ENCODE data around the gene ACVR2B. TPM values are rescaled to one million over a fixed set of nuclear protein-coding genes. Genes with fewer than 3 reads are reported as not detected.

The ACVR2B gene
- total RNA-seq, 1 donor from 2014 or later, result 89.5 TPM

DNA sequence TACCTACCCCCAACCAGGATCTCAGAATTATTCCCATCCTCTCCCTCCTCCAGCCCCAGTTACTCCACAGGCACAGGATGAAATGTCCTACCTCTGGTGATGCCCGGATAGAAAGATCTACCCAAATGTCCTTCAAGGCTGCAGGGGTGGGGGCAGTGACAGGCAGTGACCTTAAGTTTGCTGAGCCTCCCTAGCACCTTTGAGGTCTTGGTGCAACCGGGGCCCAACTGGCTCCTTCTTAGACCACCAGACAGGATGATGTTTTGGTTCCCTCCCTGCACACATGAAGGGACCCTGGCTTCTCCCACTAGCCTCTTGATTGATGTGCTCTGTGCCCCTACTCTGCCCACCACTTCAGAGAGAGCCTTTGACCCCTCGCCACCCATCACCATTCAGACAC, 78.8 kb downstream of the ACVR2B start:
- H3K27me3 Mint-ChIP-seq (ENCODE audit: insufficient read depth, low read depth), result peaks cover 5% of the 10 kb centered on the region
- H3K4me3 Mint-ChIP-seq, result no peak overlapping the region
- no peak overlapping the region for H2AFZ ChIP-seq (replicated peaks)
- no peak overlapping the region for H3K9ac ChIP-seq
- no peak overlapping the region for H3K4me2 ChIP-seq
- H3K9me3 ChIP-seq (ENCODE audit: low read depth), result no peaks in the 10 kb centered on the region
- H3K36me3 ChIP-seq, result no peaks in the 10 kb centered on the region
- H3K4me1 Mint-ChIP-seq, result peaks cover 5% of the 10 kb centered on the region
- peaks cover 14% of the 10 kb centered on the region for H3K9me3 Mint-ChIP-seq
- H3K4me1 ChIP-seq, result peaks cover 6% of the 10 kb centered on the region
- no peaks in the 10 kb centered on the region for H3K27me3 ChIP-seq
- no peak for DNase-seq (ENCODE audit: low spot score)
- no peak overlapping the region for H3K27ac Mint-ChIP-seq
- TF ChIP-seq, protein P1, sequence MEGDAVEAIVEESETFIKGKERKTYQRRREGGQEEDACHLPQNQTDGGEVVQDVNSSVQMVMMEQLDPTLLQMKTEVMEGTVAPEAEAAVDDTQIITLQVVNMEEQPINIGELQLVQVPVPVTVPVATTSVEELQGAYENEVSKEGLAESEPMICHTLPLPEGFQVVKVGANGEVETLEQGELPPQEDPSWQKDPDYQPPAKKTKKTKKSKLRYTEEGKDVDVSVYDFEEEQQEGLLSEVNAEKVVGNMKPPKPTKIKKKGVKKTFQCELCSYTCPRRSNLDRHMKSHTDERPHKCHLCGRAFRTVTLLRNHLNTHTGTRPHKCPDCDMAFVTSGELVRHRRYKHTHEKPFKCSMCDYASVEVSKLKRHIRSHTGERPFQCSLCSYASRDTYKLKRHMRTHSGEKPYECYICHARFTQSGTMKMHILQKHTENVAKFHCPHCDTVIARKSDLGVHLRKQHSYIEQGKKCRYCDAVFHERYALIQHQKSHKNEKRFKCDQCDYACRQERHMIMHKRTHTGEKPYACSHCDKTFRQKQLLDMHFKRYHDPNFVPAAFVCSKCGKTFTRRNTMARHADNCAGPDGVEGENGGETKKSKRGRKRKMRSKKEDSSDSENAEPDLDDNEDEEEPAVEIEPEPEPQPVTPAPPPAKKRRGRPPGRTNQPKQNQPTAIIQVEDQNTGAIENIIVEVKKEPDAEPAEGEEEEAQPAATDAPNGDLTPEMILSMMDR (IDR thresholded peaks at IDR 0.05), result no peak
- no peak for TF ChIP-seq EZH2 (IDR thresholded peaks at IDR 0.05)
- TF ChIP-seq EZH2phosphoT487 (IDR thresholded peaks at IDR 0.05), result no peak
- H3K79me2 ChIP-seq (ENCODE audit: low read depth), result no peaks in the 10 kb centered on the region
- H3F3A ChIP-seq (ENCODE audit: low read depth), result no peaks in the 10 kb centered on the region
- no peak overlapping the region for H3K27ac ChIP-seq
- no peak overlapping the region for H3K4me3 ChIP-seq
- H4K20me1 ChIP-seq (ENCODE audit: low read depth), result no peaks in the 10 kb centered on the region
- H3K36me3 Mint-ChIP-seq, result peaks cover 24% of the 10 kb centered on the region

DNA sequence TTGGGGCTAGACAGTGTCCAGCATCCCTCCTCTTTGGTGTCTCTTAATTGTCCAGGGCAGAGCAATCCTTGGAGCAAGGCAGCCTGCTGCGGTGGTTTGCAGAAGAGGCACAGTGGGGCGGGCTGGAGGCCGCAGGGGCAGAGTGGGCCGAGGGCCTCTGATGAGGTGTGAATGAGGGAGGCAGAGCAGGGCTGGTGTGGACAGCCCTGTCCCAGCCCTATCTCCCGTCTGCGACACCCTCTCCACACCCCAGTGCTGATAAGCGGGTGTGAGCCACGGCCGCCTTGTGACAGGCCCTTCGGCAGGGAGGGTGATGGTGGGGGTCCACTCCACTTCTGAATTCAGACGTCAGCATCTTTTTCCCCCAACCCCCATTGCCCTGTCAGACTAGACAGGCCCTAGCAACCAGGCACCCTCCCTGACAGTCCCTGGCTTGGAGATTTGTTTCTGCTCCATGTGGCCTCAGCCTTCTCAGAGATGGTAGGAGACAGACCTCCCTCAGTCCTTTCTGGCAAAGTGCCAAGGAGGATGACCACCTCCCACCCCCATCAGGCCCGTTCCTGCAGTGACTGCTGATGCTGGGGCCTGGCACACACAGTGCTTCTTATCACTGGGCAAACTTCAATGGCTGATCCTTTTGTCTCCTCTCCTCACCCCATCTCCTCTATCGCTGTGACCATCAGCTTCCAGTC, 79.7 kb downstream of the ACVR2B start:
- peaks cover 21% of the 10 kb centered on the region for H3K36me3 Mint-ChIP-seq
- H3K4me3 Mint-ChIP-seq, result no peak overlapping the region
- H3K9me3 ChIP-seq (ENCODE audit: low read depth), result no peaks in the 10 kb centered on the region
- H3K9ac ChIP-seq, result no peak overlapping the region
- no peaks in the 10 kb centered on the region for H4K20me1 ChIP-seq (ENCODE audit: low read depth)
- no peak for DNase-seq (ENCODE audit: low spot score)
- no peak overlapping the region for H3K27ac Mint-ChIP-seq
- H3K27ac ChIP-seq, result no peak overlapping the region
- H3K4me2 ChIP-seq, result no peak overlapping the region
- H3F3A ChIP-seq (ENCODE audit: low read depth), result no peaks in the 10 kb centered on the region
- H3K4me1 Mint-ChIP-seq, result peaks cover 5% of the 10 kb centered on the region
- H3K4me3 ChIP-seq, result no peak overlapping the region
- no peaks in the 10 kb centered on the region for H3K79me2 ChIP-seq (ENCODE audit: low read depth)
- peaks cover 14% of the 10 kb centered on the region for H3K9me3 Mint-ChIP-seq
- no peaks in the 10 kb centered on the region for H3K36me3 ChIP-seq
- no peaks in the 10 kb centered on the region for H3K27me3 ChIP-seq
- peaks cover 7% of the 10 kb centered on the region for H3K27me3 Mint-ChIP-seq (ENCODE audit: insufficient read depth, low read depth)
- no peak overlapping the region for H2AFZ ChIP-seq (replicated peaks)
- TF ChIP-seq, protein P1 (IDR thresholded peaks at IDR 0.05), result no peak
- TF ChIP-seq EZH2 (IDR thresholded peaks at IDR 0.05) (no peak), EZH2phosphoT487 (IDR thresholded peaks at IDR 0.05) (no peak)
- peaks cover 6% of the 10 kb centered on the region for H3K4me1 ChIP-seq

DNA sequence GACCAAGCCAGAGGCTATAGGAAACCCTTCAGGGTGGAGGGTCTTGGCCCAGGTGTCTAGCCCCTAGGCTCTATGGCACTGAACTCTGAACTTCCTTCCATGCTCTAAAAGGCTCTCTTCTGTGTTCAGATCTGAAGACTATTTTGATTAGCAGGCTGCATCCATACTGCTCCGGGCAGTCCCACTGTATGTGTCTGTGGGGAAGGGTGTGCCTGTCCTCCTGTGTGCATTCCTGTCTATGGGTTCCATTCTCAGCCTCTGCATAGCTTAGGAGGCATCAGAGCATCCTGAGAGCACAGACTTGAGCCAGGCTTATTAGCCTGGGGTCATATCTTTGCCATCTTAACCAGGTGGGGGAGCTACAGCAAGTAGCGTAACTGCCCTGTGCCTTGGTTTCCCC, 80.5 kb downstream of the ACVR2B start:
- H3K9ac ChIP-seq, result no peak overlapping the region
- Mint-ChIP-seq H3K4me3 (no peak overlapping the region), H3K27me3 (ENCODE audit: insufficient read depth, low read depth) (peaks cover 7% of the 10 kb centered on the region), H3K27ac (no peak overlapping the region), H3K36me3 (peaks cover 21% of the 10 kb centered on the region), H3K9me3 (peaks cover 14% of the 10 kb centered on the region), H3K4me1 (peaks cover 5% of the 10 kb centered on the region)
- no peaks in the 10 kb centered on the region for H3K36me3 ChIP-seq
- no peaks in the 10 kb centered on the region for H3F3A ChIP-seq (ENCODE audit: low read depth)
- H3K79me2 ChIP-seq (ENCODE audit: low read depth), result no peaks in the 10 kb centered on the region
- H3K27ac ChIP-seq, result no peak overlapping the region
- DNase-seq (ENCODE audit: low spot score), result no peak
- TF ChIP-seq EZH2phosphoT487 (IDR thresholded peaks at IDR 0.05) (no peak), EZH2 (IDR thresholded peaks at IDR 0.05) (no peak)
- TF ChIP-seq, protein P1 (IDR thresholded peaks at IDR 0.05), result no peak
- no peaks in the 10 kb centered on the region for H4K20me1 ChIP-seq (ENCODE audit: low read depth)
- H2AFZ ChIP-seq (replicated peaks), result no peak overlapping the region
- no peaks in the 10 kb centered on the region for H3K9me3 ChIP-seq (ENCODE audit: low read depth)
- no peak overlapping the region for H3K4me2 ChIP-seq
- H3K27me3 ChIP-seq, result no peaks in the 10 kb centered on the region
- H3K4me1 ChIP-seq, result peaks cover 6% of the 10 kb centered on the region
- H3K4me3 ChIP-seq, result no peak overlapping the region
